Fibroblast of the aortic adventitia (primary cell): ENCODE measurements around the gene LARGE2. TPM values are rescaled to one million over a fixed set of nuclear protein-coding genes. Genes with fewer than 3 reads are reported as not detected.

Experiments
- DNase-seq: peaks from one replicate; pipeline ENCODE4 v3.0.0-alpha.2; 2010; ENCODE audit warnings: low read depth
- H3K4me3 ChIP-seq: 2 replicates; pipeline ENCODE4 v1.5.1; 2011; ENCODE audit warnings: low read depth, mild to moderate bottlenecking, control low read depth, low read length, moderate library complexity
- CTCF ChIP-seq: IDR thresholded peaks from 2 replicates; pipeline ENCODE4 v1.5.1; 2011; ENCODE audit warnings: mild to moderate bottlenecking, low read length, control low read depth, inconsistent platforms; ENCODE audit not compliant: insufficient read depth
- total RNA-seq: library from RNA; depleted of rRNA; stranded (reverse); fragments of >200 nt; gene quantifications from 2 replicates; pipeline ENCODE4 v1.2.3, GENCODE V29; 2012; ENCODE audit warnings: low replicate concordance

Gene LARGE2
- total RNA-seq, 1 donor: not detected

GRCh38 chr11:45907911-45908370 is 14.5 kb upstream of the LARGE2 start:
- no peak for TF ChIP-seq CTCF
- no peak overlapping the region for H3K4me3 ChIP-seq
- DNase-seq: no peak

GRCh38 chr11:45909594-45910475 is 12.6 kb upstream of the LARGE2 start:
- no peak for TF ChIP-seq CTCF
- DNase-seq: no peak
- H3K4me3 ChIP-seq: no peak overlapping the region

- no peak for TF ChIP-seq CTCF
- no peak for DNase-seq
- no peak overlapping the region for H3K4me3 ChIP-seq
These were observed 11.8 kb upstream of the LARGE2 start for GRCh38 chr11:45910623-45911022.

- DNase-seq: no peak
- H3K4me3 ChIP-seq: no peak overlapping the region
These were observed 8.9 kb upstream of the LARGE2 start for GRCh38 chr11:45913514-45913913.

GRCh38 chr11:45913942-45914635 is 8.4 kb upstream of the LARGE2 start:
- no peak for DNase-seq
- TF ChIP-seq CTCF: no peak
- H3K4me3 ChIP-seq: no peak overlapping the region

More at GRCh38 chr11:45913514-45913913, 8.9 kb upstream of the LARGE2 start:
- TF ChIP-seq CTCF: no peak

GRCh38 chr11:45915446-45915845 is 7.0 kb upstream of the LARGE2 start:
- no peak for TF ChIP-seq CTCF
- H3K4me3 ChIP-seq: no peak overlapping the region
- no peak for DNase-seq
